H1 (cell line): ENCODE data around the gene SLC16A5. TPM values are rescaled to one million over a fixed set of nuclear protein-coding genes. Genes with fewer than 3 reads are reported as not detected.

ENCODE experiments used
- CTCF ChIA-PET: fragments of 300-600 bp; sonication (Branson Sonifier 250); formaldehyde crosslinking; loops from one replicate; lab custom pipeline; 2021; ENCODE audit not compliant: partially characterized antibody; lab: Charles Lee
- POLR2A ChIA-PET: fragments of 300-600 bp; sonication (Branson Sonifier 250); formaldehyde crosslinking; loops from one replicate; lab custom pipeline; 2021; ENCODE audit warnings: inconsistent platforms; ENCODE audit not compliant: partially characterized antibody; lab: Charles Lee
- DNase-seq, 2 experiments: peaks; one replicate each; pipeline versions ENCODE4 v3.0.0 to v3.0.0-alpha.2; 2010 to 2022; ENCODE audit warnings: low spot score in 2 of 2, low read depth in 1 of 2, mixed read lengths in 1 of 2
- FAIRE-seq: peaks from 2 replicates; lab custom pipeline; 2011; peaks lifted over from hg19 to GRCh38; lab: Jason Lieb, UNC
- H2AFZ ChIP-seq: 2 replicates; pipeline ENCODE4 v1.8.1; 2012; ENCODE audit warnings: low read length, inconsistent platforms
- H2AK5ac ChIP-seq: 2 replicates; pipeline ENCODE4 v1.6.1; 2013; ENCODE audit warnings: low read depth, low read length
- H2BK120ac ChIP-seq: replicated peaks from 2 replicates; pipeline ENCODE3; 2013; ENCODE audit warnings: low read depth, low read length, inconsistent platforms
- H2BK12ac ChIP-seq: 2 replicates; pipeline ENCODE4 v1.6.1; 2013; ENCODE audit warnings: low read depth, low read length
- H2BK15ac ChIP-seq: 2 replicates; pipeline ENCODE4 v1.6.1; 2013; ENCODE audit warnings: low read length
- H2BK20ac ChIP-seq: 2 replicates; pipeline ENCODE4 v1.6.1; 2013; ENCODE audit warnings: low read length
- H2BK5ac ChIP-seq: 2 replicates; pipeline ENCODE4 v1.6.1; 2013; ENCODE audit warnings: low read depth, low read length
- H3K14ac ChIP-seq: 2 replicates; pipeline ENCODE4 v1.6.1; 2013; ENCODE audit warnings: inconsistent platforms; ENCODE audit not compliant: insufficient read length
- H3K18ac ChIP-seq: 2 replicates; pipeline ENCODE4 v1.6.1; 2013; ENCODE audit warnings: low read length; ENCODE audit errors: extremely low read depth
- H3K23ac ChIP-seq: 2 replicates; pipeline ENCODE4 v1.6.1; 2013; ENCODE audit warnings: inconsistent platforms; ENCODE audit not compliant: insufficient read length
- H3K23me2 ChIP-seq: 2 replicates; pipeline ENCODE4 v1.6.1; 2013; ENCODE audit warnings: low read depth, low read length
- H3K27ac ChIP-seq: 2 replicates; pipeline ENCODE4 v1.6.1; 2011; ENCODE audit warnings: low read depth, low read length, inconsistent platforms
- H3K27me3 ChIP-seq, 4 experiments: replicated peaks in 1 of 4; 1 replicate in 1 of 4; 2 replicates in 3 of 4; pipeline versions ENCODE4 v1.6.1 to v1.8.1; 2011 to 2013; ENCODE audit warnings: low read length in 3 of 4, mild to moderate bottlenecking in 3 of 4, inconsistent platforms in 2 of 4, mixed read lengths in 2 of 4, moderate library complexity in 1 of 4; ENCODE audit not compliant: control insufficient read depth in 3 of 4, insufficient read depth in 3 of 4; ENCODE audit errors: extremely low read depth in 1 of 4
- H3K36me3 ChIP-seq, 4 experiments: 2 replicates each; pipeline versions ENCODE4 v1.6.1 to v1.8.1; 2011 to 2013; ENCODE audit warnings: mild to moderate bottlenecking in 4 of 4, low read length in 3 of 4, moderate library complexity in 2 of 4, control low read depth in 1 of 4, inconsistent platforms in 1 of 4; ENCODE audit not compliant: insufficient read depth in 4 of 4, control insufficient read depth in 2 of 4
- H3K4ac ChIP-seq: replicated peaks from 2 replicates; pipeline ENCODE3; 2013; ENCODE audit warnings: low read length, low read depth, mixed read lengths, inconsistent platforms; ENCODE audit not compliant: insufficient read length
- H3K4me1 ChIP-seq, 4 experiments: replicated peaks in 1 of 4; 1 replicate in 1 of 4; 2 replicates in 3 of 4; pipeline versions ENCODE4 v1.6.1 to v1.8.1; 2011 to 2013; ENCODE audit warnings: low read length in 3 of 4, inconsistent platforms in 2 of 4, mixed read lengths in 1 of 4; ENCODE audit not compliant: insufficient read depth in 4 of 4, control insufficient read depth in 3 of 4
- H3K4me2 ChIP-seq, 2 experiments: 2 replicates each; pipeline versions ENCODE4 v1.6.1 to v1.8.1; 2011 to 2013; ENCODE audit warnings: low read depth in 2 of 2, low read length in 2 of 2, control low read depth in 1 of 2, inconsistent platforms in 1 of 2, mild to moderate bottlenecking in 1 of 2; ENCODE audit not compliant: insufficient read depth in 1 of 2
- H3K4me3 ChIP-seq, 4 experiments: fragments of 200-600, 300-600 bp in 1 of 4; sonication (generic), shearing (Covaris generic), sonication (Bioruptor Twin) in 1 of 4; 2 replicates each; pipeline versions ENCODE4 v1.5.1 to v1.8.1; 2011 to 2016; ENCODE audit warnings: low read length in 4 of 4, low read depth in 3 of 4, control low read depth in 2 of 4, inconsistent platforms in 2 of 4, mild to moderate bottlenecking in 2 of 4, mixed read lengths in 1 of 4, moderate library complexity in 1 of 4; ENCODE audit not compliant: insufficient read depth in 2 of 4; ENCODE audit errors: extremely low read depth in 1 of 4
- H3K56ac ChIP-seq: replicated peaks from 2 replicates; pipeline ENCODE3; 2013; ENCODE audit warnings: low read depth, mild to moderate bottlenecking, mixed read lengths, low read length, inconsistent platforms; ENCODE audit not compliant: insufficient read length
- H3K79me1 ChIP-seq: 2 replicates; pipeline ENCODE4 v1.6.1; 2013; ENCODE audit warnings: low read depth, low read length, control low read depth
- H3K79me2 ChIP-seq, 2 experiments: 2 replicates each; pipeline versions ENCODE4 v1.6.1 to v1.8.1; 2012 to 2013; ENCODE audit warnings: low read length in 2 of 2, mild to moderate bottlenecking in 2 of 2, inconsistent platforms in 1 of 2; ENCODE audit not compliant: insufficient read depth in 2 of 2, control insufficient read depth in 1 of 2
- H3K9ac ChIP-seq, 4 experiments: replicated peaks in 1 of 4; 1 replicate in 1 of 4; 2 replicates in 3 of 4; pipeline versions ENCODE4 v1.6.1 to v1.8.1; 2011 to 2013; ENCODE audit warnings: low read depth in 3 of 4, low read length in 3 of 4, control low read depth in 2 of 4, mild to moderate bottlenecking in 2 of 4, moderate library complexity in 2 of 4, inconsistent platforms in 1 of 4; ENCODE audit errors: extremely low read depth in 1 of 4
- H3K9me3 ChIP-seq, 2 experiments: 2 replicates each; pipeline versions ENCODE4 v1.6.1 to v1.8.1; 2012 to 2013; ENCODE audit warnings: mild to moderate bottlenecking in 2 of 2, moderate library complexity in 2 of 2, control low read depth in 1 of 2, inconsistent platforms in 1 of 2, low read depth in 1 of 2, low read length in 1 of 2, mixed read lengths in 1 of 2; ENCODE audit not compliant: insufficient read depth in 2 of 2
- H4K20me1 ChIP-seq, 2 experiments: replicated peaks in 1 of 2; 2 replicates each; pipeline versions ENCODE3 to v1.8.1; 2011 to 2013; ENCODE audit warnings: inconsistent platforms in 2 of 2, low read length in 2 of 2, mild to moderate bottlenecking in 1 of 2; ENCODE audit not compliant: insufficient read depth in 2 of 2, control insufficient read depth in 1 of 2
- H4K5ac ChIP-seq: 2 replicates; pipeline ENCODE4 v1.6.1; 2013; ENCODE audit warnings: low read length, low read depth, mixed read lengths, inconsistent platforms; ENCODE audit not compliant: insufficient read length
- H4K8ac ChIP-seq: 2 replicates; pipeline ENCODE4 v1.8.0; 2013; ENCODE audit warnings: mild to moderate bottlenecking, moderate library complexity, low read length, inconsistent platforms; ENCODE audit not compliant: insufficient read depth; ENCODE audit errors: extremely low read depth
- H4K91ac ChIP-seq: replicated peaks from 2 replicates; pipeline ENCODE3; 2013; ENCODE audit warnings: low read length, mixed read lengths, inconsistent platforms; ENCODE audit not compliant: insufficient read length
- EZH2 ChIP-seq: fragments of 200-600 bp; sonication (generic); IDR thresholded peaks from 2 replicates; pipeline ENCODE4 v1.7.1; 2012; ENCODE audit warnings: low read depth, mild to moderate bottlenecking, moderate library complexity, low read length, inconsistent platforms; ENCODE audit not compliant: severe bottlenecking
- JUN ChIP-seq: IDR thresholded peaks from 2 replicates; pipeline ENCODE4 v1.6.1; 2011; ENCODE audit warnings: low read depth, mild to moderate bottlenecking, improper control_type of control experiment, low read length
- SAP30 ChIP-seq: fragments of 300-600 bp; sonication (generic); IDR thresholded peaks from 2 replicates; pipeline ENCODE4 v1.7.1; 2012; ENCODE audit warnings: low read length, moderate library complexity, mild to moderate bottlenecking, inconsistent platforms; ENCODE audit not compliant: insufficient read depth, insufficient replicate concordance
- WGBS, 2 experiments: shearing (Covaris generic) in 1 of 2; methylation state at CpG; one replicate each; pipeline versions ENCODE4 v1.1.6 to v1.1.7; 2013 to 2015; ENCODE audit warnings: low lambda C conversion rate in 2 of 2, mixed read lengths in 2 of 2, inconsistent platforms in 1 of 2, low coverage in 1 of 2, missing lambda C conversion rate in 1 of 2; ENCODE audit not compliant: insufficient replicate concordance in 2 of 2, insufficient coverage in 1 of 2, insufficient read length in 1 of 2; ENCODE audit errors: extremely low coverage in 1 of 2, missing lambda C conversion rate in 1 of 2; 5-methylcytosine and 5-hydroxymethylcytosine counted together
- polyA plus RNA-seq, 7 experiments: library from polyadenylated mRNA; depleted of rRNA in 3 of 7; stranded (reverse) in 5 of 7; unstranded in 2 of 7; fragments of >200 nt in 5 of 7; fragments of 200-250 nt in 2 of 7; gene quantifications; 1 replicate in 5 of 7; 2 replicates in 1 of 7; 4 replicates in 1 of 7; pipeline versions ENCODE4 v1.2.1 to v1.2.3, GENCODE V29; 2011 to 2013; ENCODE audit warnings: missing spikeins in 2 of 7, mixed read lengths in 2 of 7
- total RNA-seq: library from RNA; stranded (reverse); fragmentation: NEBNext Ultra II Directional; extraction: Animal tissue kit (Norgen Biotek cat#: 25700); gene quantifications from 2 replicates; pipeline ENCODE4 v1.2.1, GENCODE V29; 2021

The SLC16A5 gene
- total and polyA plus RNA-seq, 2 of the 8 experiments (the other 6 are each of a cell fraction or from before 2014, with no cell fraction given) = 17.1 to 34.7 TPM

DNA sequence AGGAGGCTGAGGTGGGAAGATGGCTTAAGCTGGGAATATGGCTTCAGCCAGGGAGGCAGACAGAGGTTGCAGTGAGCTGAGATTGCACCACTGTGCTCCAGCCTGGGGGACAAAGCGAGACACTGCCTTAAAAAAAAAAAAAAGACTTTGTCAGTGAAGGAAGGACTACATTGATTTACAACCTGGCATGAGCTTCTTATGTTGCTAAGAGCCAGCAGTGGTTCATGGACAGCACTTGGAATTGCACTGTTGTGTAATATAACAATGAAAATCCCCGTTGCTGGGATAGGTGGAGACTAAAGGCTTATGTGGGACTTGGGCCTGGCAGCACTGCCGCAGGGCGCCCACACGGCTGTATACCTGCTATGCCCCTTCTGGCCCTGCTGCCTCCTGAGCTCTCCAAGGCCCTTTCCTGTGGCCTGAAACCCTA, 14.1 kb upstream of the SLC16A5 start:
- H3K23ac ChIP-seq = no peak overlapping the region
- H3K27ac ChIP-seq = no peak overlapping the region
- peaks cover 0 to 13% (median 5%) of the 10 kb centered on the region in 4 experiments; a peak in 4 of 7 replicates for H3K4me1 ChIP-seq
- H3K56ac ChIP-seq = no peak overlapping the region
- no peak overlapping the region for H2AFZ ChIP-seq
- DNase-seq = no peak
- no peak overlapping the region for H2BK12ac ChIP-seq
- ChIA-PET POLR2A (interaction anchor here (0.7 to 2.0 kb wide), 5 partner anchors 12 to 81 kb away, joined by 3 to 6 read pairs (median 3); partner anchors contain the start of genes JPT1 and SLC16A5), CTCF (interaction anchor here (0.7 to 7.3 kb wide), 11 partner anchors 10 to 635 kb away, joined by 3 to 64 read pairs (median 6); partner anchors contain the start of gene SLC16A5)
- H2BK5ac ChIP-seq = no peak overlapping the region
- H2BK120ac ChIP-seq = no peak overlapping the region
- no peak overlapping the region for H4K5ac ChIP-seq
- no peaks in the 10 kb centered on the region for H3K9me3 ChIP-seq
- H3K4me3 ChIP-seq = no peak overlapping the region
- H3K4me2 ChIP-seq = no peak overlapping the region
- no peak overlapping the region for H4K91ac ChIP-seq
- H3K4ac ChIP-seq = no peak overlapping the region
- no peak overlapping the region for H2AK5ac ChIP-seq
- no peaks in the 10 kb centered on the region for H3K36me3 ChIP-seq
- FAIRE-seq = no peak
- no peaks in the 10 kb centered on the region for H3K79me2 ChIP-seq
- TF ChIP-seq JUN = no peak
- TF ChIP-seq SAP30 = no peak
- TF ChIP-seq EZH2 = no peak
- no peak overlapping the region for H2BK15ac ChIP-seq
- no peak overlapping the region for H3K9ac ChIP-seq
- 97% methylated on average over 5 of the region's 5 CpGs; no CpG with 5 or more reads in 1 of the 2 experiments for WGBS, 2 experiments
- H3K27me3 ChIP-seq = no peaks in the 10 kb centered on the region
- no peak overlapping the region for H3K14ac ChIP-seq
- H4K8ac ChIP-seq = no peak overlapping the region
- no peaks in the 10 kb centered on the region for H4K20me1 ChIP-seq
- H3K18ac ChIP-seq = no peak overlapping the region
- no peaks in the 10 kb centered on the region for H3K79me1 ChIP-seq
- no peak overlapping the region for H2BK20ac ChIP-seq
- no peaks in the 10 kb centered on the region for H3K23me2 ChIP-seq
